Pancreas (tissue), 10 donors: ENCODE results near the gene LINGO1. TPM values are rescaled to one million over a fixed set of nuclear protein-coding genes. Genes with fewer than 3 reads are reported as not detected.

Experiments
- ATAC-seq, 4 donors: fragments of 200-7000 bp; cut with Tn5 transposase; one replicate each; pipeline versions ENCODE4 v1.8.0 to v1.9.1; 2020; ENCODE audit warnings: mild to moderate bottlenecking in 4 of 4, moderate library complexity in 4 of 4
- DNase-seq, 6 donors: peaks; one replicate each; pipeline ENCODE4 v3.0.0-alpha.2; 2020
- FAIRE-seq: peaks from 2 replicates; lab custom pipeline; 2012; peaks lifted over from hg19 to GRCh38; lab: Jason Lieb, UNC
- H3K27ac ChIP-seq, 4 donors: fragments of 200-600 bp; sonication (generic); 1 replicate in 3 of 4; 2 replicates in 1 of 4; pipeline versions ENCODE4 v1.5.0 to v1.8.0; 2020
- H3K27me3 ChIP-seq, 4 donors: fragments of 200-600 bp; one replicate each; pipeline ENCODE4 v1.8.0; 2021
- H3K36me3 ChIP-seq, 3 donors: fragments of 200-600 bp; sonication (generic) in 1 of 3; one replicate each; pipeline versions ENCODE4 v1.5.0 to v1.8.0; 2020 to 2021
- H3K4me1 ChIP-seq, 3 donors: fragments of 200-600 bp; one replicate each; pipeline ENCODE4 v1.8.0; 2021
- H3K4me3 ChIP-seq, 4 donors: fragments of 200-600 bp; sonication (generic) in 2 of 4; one replicate each; pipeline versions ENCODE4 v1.5.0 to v1.8.0; 2020 to 2021
- H3K9me3 ChIP-seq, 4 donors: fragments of 200-600 bp; one replicate each; pipeline ENCODE4 v1.8.0; 2021
- CTCF ChIP-seq, 4 donors: fragments of 200-600 bp; sonication (generic) in 3 of 4; IDR thresholded peaks; one replicate each; pipeline versions ENCODE4 v1.5.0 to v1.8.0; 2021; ENCODE audit warnings: antibody characterized with exemption in 4 of 4
- WGBS, 2 donors: extraction: QIAGEN DNeasy Blood & Tissue Kit; methylation state at CpG; one replicate each; pipeline ENCODE4 v1.1.7; 2013; 5-methylcytosine and 5-hydroxymethylcytosine counted together
- intact Hi-C, 3 donors: fragments of 100-400 bp; cut with DNase I; formaldehyde crosslinking; loops; one replicate each; pipeline versions ENCODE4 v1.11.1 to v1.14.2; 2022
- polyA plus RNA-seq, 2 donors: library from polyadenylated mRNA; stranded (reverse); fragments of 200-250 nt; gene quantifications; one replicate each; pipeline ENCODE4 v1.2.3, GENCODE V29; 2013
- total RNA-seq, 6 donors: library from RNA; stranded (reverse); fragmentation: NEBNext Ultra II Directional in 4 of 6; extraction: Animal tissue kit (Norgen Biotek cat#: 25700) in 4 of 6; gene quantifications; one replicate each; pipeline versions ENCODE4 v1.2.1 to v1.2.4, GENCODE V29; 2021 to 2023
- donor health status: healthy with polysubstance abuse.
- donor health status: DM: no; HTN: no; CAD: no; lungs with moderate emphysema.
- donor health status: DM: no; HTN: no; CAD: no.
- donor health status: control.
- donor health status: control.
- donor health status: Bipolar disorder and iron deficiency.
- donor health status: DM: yes; HTN: yes; CAD: no.
- donor health status: DM: no; HTN: no; CAD: no.
- donor health status: DM: no; HTN: no; CAD: no.
- donor health status: DM: yes; HTN: yes; CAD: no.

Gene LINGO1
- total and polyA plus RNA-seq, 8 donors: 0.80 to 3.0 (median 1.7) TPM

- intact Hi-C loops: no loop called here
- DNase-seq: no peak
- ATAC-seq: no peak
- no peak for FAIRE-seq
- no peak for TF ChIP-seq CTCF (IDR thresholded peaks at IDR 0.05)
- H3K36me3 ChIP-seq: no peaks in the 10 kb centered on the region
- H3K4me3 ChIP-seq: no peak overlapping the region
- no peaks in the 10 kb centered on the region for H3K4me1 ChIP-seq
- no peaks in the 10 kb centered on the region for H3K9me3 ChIP-seq
- WGBS, 2 donors: 93 to 94% methylated on average over 2 of the region's 2 CpGs
- no peak overlapping the region for H3K27ac ChIP-seq
- H3K27me3 ChIP-seq: no peaks in the 10 kb centered on the region
These were observed 5.1 kb downstream of the LINGO1 start for GRCh38 chr15:77627581-77627980.

GRCh38 chr15:77627067-77627466 is 5.6 kb downstream of the LINGO1 start:
- intact Hi-C loops: no loop called here
- FAIRE-seq: no peak

GRCh38 chr15:77626002-77626401 is 6.7 kb downstream of the LINGO1 start:
- TF ChIP-seq CTCF (IDR thresholded peaks at IDR 0.05): no peak
- DNase-seq: peak in 1 of 6 donors; percentile 13
- FAIRE-seq: no peak
- Histone ChIP-seq H3K36me3 (no peaks in the 10 kb centered on the region), H3K27ac (no peak overlapping the region), H3K27me3 (no peaks in the 10 kb centered on the region), H3K4me3 (no peak overlapping the region), H3K4me1 (no peaks in the 10 kb centered on the region), H3K9me3 (no peaks in the 10 kb centered on the region)
- intact Hi-C loops: no loop called here
- WGBS, 2 donors: 92 to 100% methylated on average over 3 of the region's 3 CpGs
- no peak for ATAC-seq

More at GRCh38 chr15:77627067-77627466, 5.6 kb downstream of the LINGO1 start:
- DNase-seq (peak in 1 of 6 donors; percentile 19), ATAC-seq (no peak)
- Histone ChIP-seq H3K4me3 (no peak overlapping the region), H3K36me3 (no peaks in the 10 kb centered on the region), H3K27ac (no peak overlapping the region), H3K4me1 (no peaks in the 10 kb centered on the region), H3K27me3 (no peaks in the 10 kb centered on the region), H3K9me3 (no peaks in the 10 kb centered on the region)
- 75 to 78% methylated on average over 12 of the region's 12 CpGs for WGBS, 2 donors
- TF ChIP-seq CTCF (IDR thresholded peaks at IDR 0.05): no peak

- 90 to 97% methylated on average over 3 of the region's 3 CpGs for WGBS, 2 donors
- Histone ChIP-seq H3K4me1 (no peaks in the 10 kb centered on the region), H3K36me3 (no peaks in the 10 kb centered on the region), H3K27me3 (no peaks in the 10 kb centered on the region), H3K9me3 (no peaks in the 10 kb centered on the region), H3K4me3 (no peak overlapping the region), H3K27ac (no peak overlapping the region)
- no peak for TF ChIP-seq CTCF (IDR thresholded peaks at IDR 0.05)
- DNase-seq (no peak), ATAC-seq (no peak), FAIRE-seq (no peak)
- intact Hi-C loops: no loop called here
These were observed 7.3 kb downstream of the LINGO1 start for GRCh38 chr15:77625376-77625775.

GRCh38 chr15:77624868-77625267 is 7.8 kb downstream of the LINGO1 start:
- H3K36me3 ChIP-seq: no peaks in the 10 kb centered on the region
- FAIRE-seq (no peak), DNase-seq (peak in 1 of 6 donors; percentile 69), ATAC-seq (no peak)
- intact Hi-C loops: no loop called here
- no peaks in the 10 kb centered on the region for H3K4me1 ChIP-seq
- H3K27me3 ChIP-seq: no peaks in the 10 kb centered on the region
- H3K9me3 ChIP-seq: no peaks in the 10 kb centered on the region
- no peak overlapping the region for H3K27ac ChIP-seq
- TF ChIP-seq CTCF (IDR thresholded peaks at IDR 0.05): no peak
- H3K4me3 ChIP-seq: no peak overlapping the region
- WGBS, 2 donors: 80% methylated on average over 7 of the region's 7 CpGs
